ENCODE measurements around the gene NTN1. TPM values are rescaled to one million over a fixed set of nuclear protein-coding genes. Genes with fewer than 3 reads are reported as not detected.
"Not testable (repeated sequence)": the region's sequence is repeated elsewhere in the genome, so short reads cannot be mapped to it uniquely, and the experiment has no call there.

Gene NTN1
- total RNA-seq, 1 donor: under 0.01 TPM

GRCh38 chr17:9150446-9151090, 129.3 kb downstream of the NTN1 start:
- no peak overlapping the region for H3K4me3 ChIP-seq (ENCODE audit: low read depth, low read length)
- DNase-seq (ENCODE audit: low read depth): peak; percentile 2
- TF ChIP-seq, protein P1, sequence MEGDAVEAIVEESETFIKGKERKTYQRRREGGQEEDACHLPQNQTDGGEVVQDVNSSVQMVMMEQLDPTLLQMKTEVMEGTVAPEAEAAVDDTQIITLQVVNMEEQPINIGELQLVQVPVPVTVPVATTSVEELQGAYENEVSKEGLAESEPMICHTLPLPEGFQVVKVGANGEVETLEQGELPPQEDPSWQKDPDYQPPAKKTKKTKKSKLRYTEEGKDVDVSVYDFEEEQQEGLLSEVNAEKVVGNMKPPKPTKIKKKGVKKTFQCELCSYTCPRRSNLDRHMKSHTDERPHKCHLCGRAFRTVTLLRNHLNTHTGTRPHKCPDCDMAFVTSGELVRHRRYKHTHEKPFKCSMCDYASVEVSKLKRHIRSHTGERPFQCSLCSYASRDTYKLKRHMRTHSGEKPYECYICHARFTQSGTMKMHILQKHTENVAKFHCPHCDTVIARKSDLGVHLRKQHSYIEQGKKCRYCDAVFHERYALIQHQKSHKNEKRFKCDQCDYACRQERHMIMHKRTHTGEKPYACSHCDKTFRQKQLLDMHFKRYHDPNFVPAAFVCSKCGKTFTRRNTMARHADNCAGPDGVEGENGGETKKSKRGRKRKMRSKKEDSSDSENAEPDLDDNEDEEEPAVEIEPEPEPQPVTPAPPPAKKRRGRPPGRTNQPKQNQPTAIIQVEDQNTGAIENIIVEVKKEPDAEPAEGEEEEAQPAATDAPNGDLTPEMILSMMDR (IDR thresholded peaks at IDR 0.05; ENCODE audit: insufficient read depth, low read depth, low read length): no peak

DNA sequence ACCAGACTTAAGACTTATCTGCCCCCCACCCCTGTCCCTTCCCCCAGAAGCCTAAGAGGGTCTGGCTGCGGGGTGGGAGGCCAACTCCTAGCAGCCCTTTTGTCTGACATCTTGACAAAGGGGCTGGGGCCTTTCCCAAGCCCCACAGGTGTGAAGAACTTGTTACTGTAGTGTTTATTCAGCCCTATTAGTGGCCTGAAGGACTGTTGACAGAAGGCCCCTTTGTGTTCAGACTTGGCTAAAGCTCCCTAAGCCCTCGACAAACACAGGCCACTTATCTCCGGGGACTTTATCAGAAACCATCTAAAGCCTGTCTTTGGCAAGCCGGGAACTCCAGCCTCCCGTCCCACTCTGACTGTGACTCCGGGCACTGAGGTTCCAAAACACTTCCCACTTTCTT, 129.8 kb downstream of the NTN1 start:
- H3K4me3 ChIP-seq (ENCODE audit: low read depth, low read length): no peak overlapping the region
- no peak for DNase-seq (ENCODE audit: low read depth)
- TF ChIP-seq, protein P1 (IDR thresholded peaks at IDR 0.05; ENCODE audit: insufficient read depth, low read depth, low read length): no peak

DNA sequence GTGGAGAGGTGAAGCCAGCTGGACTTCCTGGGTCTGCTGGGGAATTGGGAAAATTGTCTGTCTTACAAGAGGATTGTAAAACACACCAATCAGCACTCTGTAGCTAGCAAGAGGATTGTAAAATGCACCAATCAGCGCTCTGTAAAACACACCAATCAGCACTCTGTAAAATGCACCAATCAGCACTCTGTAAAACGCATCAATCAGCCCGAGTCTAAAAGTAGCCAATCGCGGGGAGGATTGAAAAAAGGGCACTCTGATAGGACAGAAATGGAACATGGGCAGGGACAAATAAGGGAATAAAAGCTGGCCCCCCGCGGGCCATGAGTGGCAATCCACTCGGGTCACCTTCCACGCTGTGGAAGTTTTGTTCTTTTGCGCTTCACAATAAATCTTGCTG, 130.4 kb downstream of the NTN1 start:
- not testable (repeated sequence) for H3K4me3 ChIP-seq (ENCODE audit: low read depth, low read length); DNase-seq (ENCODE audit: low read depth)

DNA sequence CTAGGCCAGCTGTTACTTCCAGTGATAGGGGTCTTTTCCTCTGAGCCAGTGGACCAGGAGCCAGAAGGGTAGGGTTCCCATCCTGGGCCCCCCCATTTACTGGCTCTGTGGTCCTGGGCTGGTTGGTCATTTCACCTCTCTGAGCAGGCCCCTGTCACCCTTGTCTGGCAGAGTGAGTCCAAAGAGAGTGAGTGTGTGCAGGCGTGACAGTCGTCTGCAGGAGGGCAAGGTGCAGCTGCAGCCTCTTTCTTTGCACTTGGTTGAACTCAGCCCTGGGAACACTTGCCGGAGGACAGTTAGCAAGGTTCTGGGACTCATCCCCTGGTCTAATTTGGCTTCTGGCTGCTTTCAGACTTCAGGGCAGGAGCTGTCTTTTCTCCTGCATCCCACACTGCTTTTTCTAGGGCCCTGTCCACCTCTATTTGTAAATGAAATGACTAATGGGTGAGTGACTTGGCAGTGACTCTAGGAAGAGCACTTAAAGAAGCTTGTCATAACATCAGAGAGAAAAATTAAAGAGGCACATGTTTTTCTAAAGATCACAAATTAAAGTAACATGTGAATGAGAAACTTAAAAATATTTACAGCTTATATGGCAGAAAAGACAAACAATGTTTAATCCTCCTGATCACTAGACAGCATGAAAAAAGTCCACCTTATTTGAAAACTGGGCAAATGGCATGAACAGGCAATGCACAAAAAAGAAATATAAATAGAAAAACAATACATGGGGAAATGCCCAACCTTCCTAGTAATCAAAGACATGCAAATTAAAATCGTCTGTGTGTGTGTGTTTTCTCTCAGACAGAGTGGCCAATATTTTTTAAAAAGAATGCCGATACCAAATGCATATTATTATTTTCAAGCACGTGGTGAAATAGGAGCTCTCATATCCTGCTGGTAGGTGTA, 137.5 kb downstream of the NTN1 start:
- DNase-seq (ENCODE audit: low read depth): peak; percentile 42
- no peak overlapping the region for H3K4me3 ChIP-seq (ENCODE audit: low read depth, low read length)
- TF ChIP-seq, protein P1 (IDR thresholded peaks at IDR 0.05; ENCODE audit: insufficient read depth, low read depth, low read length): no peak

DNA sequence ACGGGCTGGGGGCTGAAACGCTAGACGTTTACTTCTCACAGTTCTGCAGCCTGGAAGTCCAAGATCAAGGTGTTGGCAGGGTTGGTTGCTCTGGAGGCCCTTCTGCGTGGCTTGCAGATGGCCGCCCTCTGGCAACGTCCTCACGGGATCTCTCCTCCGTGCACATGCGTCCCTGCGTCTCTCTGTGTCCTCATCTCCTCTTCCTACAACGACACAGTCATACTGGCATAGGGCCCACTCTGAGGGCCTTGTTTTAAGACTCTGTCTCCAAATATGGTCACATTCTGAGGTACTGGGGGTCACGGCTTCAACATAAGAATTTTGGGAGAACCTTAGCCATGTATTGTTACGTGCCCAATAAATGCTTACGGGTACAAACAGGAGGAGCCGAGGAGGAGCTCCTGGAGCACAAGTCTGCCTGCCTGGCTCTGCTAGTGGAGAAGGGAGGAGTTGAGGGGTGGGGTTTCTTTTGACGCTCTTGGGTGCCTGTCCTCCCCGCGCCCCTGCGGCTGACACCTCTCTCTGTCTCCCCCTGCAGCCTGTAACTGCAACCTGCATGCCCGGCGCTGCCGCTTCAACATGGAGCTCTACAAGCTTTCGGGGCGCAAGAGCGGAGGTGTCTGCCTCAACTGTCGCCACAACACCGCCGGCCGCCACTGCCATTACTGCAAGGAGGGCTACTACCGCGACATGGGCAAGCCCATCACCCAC, 141.1 kb downstream of the NTN1 start:
- H3K4me3 ChIP-seq (ENCODE audit: low read depth, low read length): no peak overlapping the region
- TF ChIP-seq, protein P1 (IDR thresholded peaks at IDR 0.05; ENCODE audit: insufficient read depth, low read depth, low read length): peak; percentile 2
- DNase-seq (ENCODE audit: low read depth): no peak

GRCh38 chr17:9166788-9167187, 145.5 kb downstream of the NTN1 start:
- no peak overlapping the region for H3K4me3 ChIP-seq (ENCODE audit: low read depth, low read length)
- TF ChIP-seq, protein P1 (IDR thresholded peaks at IDR 0.05; ENCODE audit: insufficient read depth, low read depth, low read length): no peak
- no peak for DNase-seq (ENCODE audit: low read depth)

GRCh38 chr17:9167379-9167778, 146.1 kb downstream of the NTN1 start:
- no peak overlapping the region for H3K4me3 ChIP-seq (ENCODE audit: low read depth, low read length)
- TF ChIP-seq, protein P1 (IDR thresholded peaks at IDR 0.05; ENCODE audit: insufficient read depth, low read depth, low read length): no peak
- DNase-seq (ENCODE audit: low read depth): no peak
